IPS-NIHi7 (cell line): Measurements from ENCODE around the gene TNRC18.
A peak's percentile ranks its signal among the peaks of the same experiment; 100 is the strongest.

Experiments
- DNase-seq: peaks from one replicate; pipeline ENCODE4 v3.0.0; 2012; ENCODE audit warnings: mixed read lengths; ENCODE audit errors: extremely low spot score

The TNRC18 gene

GRCh38 chr7:5450549-5451327 is 27.1 kb upstream of the TNRC18 start:
- peak; percentile 83 for DNase-seq

DNA sequence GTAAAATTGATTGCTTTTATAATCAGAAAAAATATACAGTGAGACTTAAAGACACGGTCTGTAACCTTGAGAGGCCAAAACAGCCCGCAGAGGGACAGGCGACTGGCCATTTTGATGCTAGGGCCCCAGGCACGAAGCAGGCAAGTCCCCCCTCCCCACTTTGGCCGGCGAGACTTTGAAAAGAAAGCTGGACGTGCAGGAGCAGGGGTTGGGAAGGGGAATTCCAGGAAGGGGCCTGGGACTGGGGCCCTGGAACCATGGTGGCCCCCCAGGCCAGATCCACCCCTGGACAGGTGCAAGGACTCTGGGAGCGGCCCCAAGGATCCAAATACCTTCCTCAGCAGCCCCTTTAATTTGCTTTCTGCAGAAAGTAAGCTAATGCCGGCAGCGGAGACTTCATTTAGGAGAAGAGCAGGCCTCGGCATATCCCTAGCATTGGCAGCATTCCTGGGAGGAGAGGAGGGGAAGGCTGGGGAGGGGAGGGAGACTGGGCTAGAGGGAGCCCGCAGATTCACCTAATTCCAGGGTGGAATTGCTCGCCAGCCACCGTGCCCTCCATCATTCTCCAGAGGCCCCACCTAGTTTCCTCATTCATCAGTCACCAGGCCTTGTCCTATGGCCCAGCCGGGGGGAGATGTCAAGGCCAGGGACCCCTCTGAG is 24.9 kb upstream of the TNRC18 start:
- DNase-seq = peak; percentile 59

GRCh38 chr7:5445981-5446594 is 22.5 kb upstream of the TNRC18 start:
- DNase-seq = no peak

DNA sequence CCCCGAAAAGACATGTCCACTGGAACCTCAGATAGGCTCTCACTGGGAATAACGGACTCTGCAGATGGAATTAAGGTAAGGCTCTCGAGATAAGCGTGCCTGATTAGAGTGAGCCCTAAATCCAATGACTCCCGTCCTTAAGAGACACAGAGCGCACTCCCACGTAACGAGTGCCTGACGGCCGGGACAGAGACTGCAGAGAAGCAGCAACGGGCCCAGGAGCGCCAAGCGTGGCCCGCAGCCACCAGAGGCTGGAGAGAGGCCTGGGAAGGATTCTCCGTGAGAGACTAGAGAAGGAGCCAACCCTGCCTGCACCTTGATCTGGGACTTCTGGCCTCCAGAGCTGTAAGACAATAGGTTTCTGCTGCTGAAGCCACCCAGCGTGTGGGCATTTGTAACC is 20.0 kb upstream of the TNRC18 start:
- DNase-seq = no peak

DNA sequence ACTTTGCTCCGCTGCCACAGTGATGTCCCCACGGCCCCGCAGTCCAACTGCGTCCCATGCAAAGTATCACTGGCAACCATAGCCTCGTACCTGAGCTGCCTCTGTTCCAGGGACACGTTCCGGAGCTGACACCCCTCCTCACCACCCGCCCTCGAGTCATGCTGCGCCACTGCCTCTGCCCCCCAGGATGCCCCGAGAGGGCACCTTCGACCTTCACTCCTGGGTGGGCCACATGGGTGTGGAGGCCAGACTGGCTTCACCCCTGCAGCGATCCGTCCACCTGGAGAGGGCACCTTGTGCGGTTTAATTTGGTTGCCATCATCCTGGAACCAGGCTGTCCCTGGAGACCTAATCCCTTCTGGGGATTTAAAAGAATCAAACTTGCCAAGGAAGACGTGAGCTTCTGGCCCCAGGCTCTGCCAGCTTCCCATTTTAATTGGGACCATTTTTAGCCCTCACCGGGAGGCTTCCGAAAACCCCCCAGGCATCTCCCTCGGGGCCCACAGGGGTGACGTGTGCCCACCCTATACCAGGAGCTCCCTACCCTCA is 19.2 kb upstream of the TNRC18 start:
- DNase-seq = no peak

DNA sequence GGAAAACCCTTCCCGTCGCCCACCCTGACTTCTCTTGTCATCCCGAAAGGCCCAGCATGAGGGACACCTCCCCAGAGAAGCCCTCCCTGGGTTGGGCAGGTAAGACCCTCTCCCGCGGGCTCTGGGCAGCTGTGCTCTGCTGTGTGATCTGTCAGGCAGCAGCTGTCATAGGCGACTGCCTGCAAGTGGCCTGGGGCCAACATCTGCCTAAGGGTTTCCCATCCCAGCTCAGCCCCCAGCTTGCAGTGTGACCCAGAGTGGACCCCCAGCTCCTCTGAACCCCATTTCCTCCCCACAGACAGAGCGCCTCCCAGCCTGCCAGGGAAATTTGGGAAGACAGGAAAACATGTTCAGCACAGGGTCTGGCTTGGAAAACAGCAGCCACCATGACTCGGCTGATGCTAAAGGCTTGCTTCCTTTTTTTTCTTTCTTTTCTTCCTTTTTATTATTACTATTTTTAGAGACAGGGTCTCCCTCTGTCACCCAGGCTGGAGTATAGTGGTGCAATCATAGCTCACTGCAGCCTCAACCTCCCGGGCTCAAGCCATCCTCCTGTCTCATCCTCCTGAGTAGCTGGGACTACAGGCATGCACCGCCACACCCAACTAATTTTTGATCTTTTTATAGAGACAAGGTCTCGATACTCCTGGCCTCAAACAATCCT is 18.3 kb upstream of the TNRC18 start:
- DNase-seq = no peak

DNA sequence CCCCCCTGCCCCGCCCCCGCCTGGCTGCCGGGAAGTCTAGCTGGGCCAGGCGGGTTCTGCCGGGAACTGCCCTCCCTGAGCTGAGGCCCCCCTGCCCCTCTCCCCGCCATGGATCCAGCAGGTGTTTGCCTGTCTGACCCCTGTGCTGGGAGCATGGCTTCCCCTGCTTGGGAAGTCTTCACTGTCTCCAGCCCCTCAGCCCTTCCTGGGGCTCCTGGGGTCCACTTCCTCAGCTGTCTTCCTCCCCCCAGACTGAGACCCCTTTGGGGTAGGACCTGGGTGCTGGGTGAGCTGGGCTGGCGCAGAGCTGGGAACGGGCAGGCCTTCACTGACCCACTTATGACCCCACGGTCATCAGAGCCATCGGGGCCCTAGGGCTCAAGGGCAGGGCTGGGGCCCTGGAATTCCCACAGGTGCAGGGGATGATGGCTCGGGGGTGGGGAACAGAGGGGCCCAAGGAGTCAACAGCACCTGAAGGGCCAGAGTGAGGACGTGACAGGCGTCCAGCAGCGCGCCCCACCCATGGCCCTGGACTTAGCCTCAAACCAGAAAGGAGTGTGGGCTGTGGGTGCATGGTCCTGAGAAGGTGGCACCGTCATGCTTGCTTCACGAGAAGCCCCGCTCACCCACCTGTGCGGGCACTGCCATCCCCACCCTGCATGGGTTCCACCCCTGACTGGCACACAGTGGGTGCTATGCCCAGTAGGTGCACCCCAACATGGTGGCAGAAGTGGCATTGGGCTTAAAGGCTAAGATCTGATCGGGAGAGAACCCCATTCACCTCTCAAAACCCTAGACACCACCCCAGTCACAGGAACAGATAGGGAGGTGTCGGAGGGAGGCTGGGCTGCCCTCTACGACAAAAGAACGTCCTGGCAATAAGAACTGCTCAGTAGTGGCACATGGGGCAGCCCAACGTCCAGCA is 16.2 kb upstream of the TNRC18 start:
- no peak for DNase-seq

DNA sequence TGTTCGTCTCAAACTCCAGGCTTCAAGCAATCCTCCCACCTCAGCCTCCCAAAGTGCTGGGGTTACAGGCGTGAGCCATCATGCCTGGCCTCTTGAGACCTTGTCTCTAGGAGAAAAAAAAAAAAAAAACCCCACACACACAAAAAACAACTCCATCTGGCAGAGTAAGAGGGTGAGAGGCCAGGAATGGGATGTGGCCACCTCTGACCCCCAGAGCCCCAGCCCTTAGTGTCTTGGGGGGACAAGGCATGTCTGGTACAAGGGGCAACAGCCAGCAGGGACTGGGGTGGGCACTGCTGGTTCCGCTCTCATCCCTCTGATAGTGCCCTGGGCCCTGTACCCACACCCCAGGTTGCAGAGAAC is 15.6 kb upstream of the TNRC18 start:
- DNase-seq = no peak

- no peak for DNase-seq
Measured at GRCh38 chr7:5437987-5438386, 14.4 kb upstream of the TNRC18 start.

DNA sequence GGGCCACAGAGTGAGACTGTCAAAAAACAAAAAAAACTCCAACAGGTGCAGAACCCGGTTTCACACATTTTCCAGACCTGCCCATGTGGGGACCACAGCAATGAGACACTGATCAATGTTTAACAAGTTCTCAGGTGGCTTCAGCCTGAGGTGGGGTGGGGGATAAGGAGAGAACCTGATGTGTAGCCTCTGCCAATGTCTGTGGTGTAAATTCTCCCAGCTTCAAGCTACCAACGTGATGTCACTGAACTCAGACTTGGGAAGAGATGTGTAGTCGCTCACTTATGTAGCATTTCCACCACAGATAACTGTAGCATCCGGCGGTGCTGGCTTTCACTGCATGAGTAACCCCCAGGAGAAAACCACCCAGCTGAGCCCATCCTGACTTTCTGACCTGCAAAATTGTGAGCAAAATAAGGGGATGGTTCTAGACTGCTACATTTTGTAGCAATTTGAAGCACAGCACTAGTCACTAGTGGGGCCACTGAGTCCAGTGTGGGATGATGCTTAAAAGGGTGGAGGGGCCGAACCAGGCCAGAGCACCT is 13.8 kb upstream of the TNRC18 start:
- DNase-seq = no peak

DNA sequence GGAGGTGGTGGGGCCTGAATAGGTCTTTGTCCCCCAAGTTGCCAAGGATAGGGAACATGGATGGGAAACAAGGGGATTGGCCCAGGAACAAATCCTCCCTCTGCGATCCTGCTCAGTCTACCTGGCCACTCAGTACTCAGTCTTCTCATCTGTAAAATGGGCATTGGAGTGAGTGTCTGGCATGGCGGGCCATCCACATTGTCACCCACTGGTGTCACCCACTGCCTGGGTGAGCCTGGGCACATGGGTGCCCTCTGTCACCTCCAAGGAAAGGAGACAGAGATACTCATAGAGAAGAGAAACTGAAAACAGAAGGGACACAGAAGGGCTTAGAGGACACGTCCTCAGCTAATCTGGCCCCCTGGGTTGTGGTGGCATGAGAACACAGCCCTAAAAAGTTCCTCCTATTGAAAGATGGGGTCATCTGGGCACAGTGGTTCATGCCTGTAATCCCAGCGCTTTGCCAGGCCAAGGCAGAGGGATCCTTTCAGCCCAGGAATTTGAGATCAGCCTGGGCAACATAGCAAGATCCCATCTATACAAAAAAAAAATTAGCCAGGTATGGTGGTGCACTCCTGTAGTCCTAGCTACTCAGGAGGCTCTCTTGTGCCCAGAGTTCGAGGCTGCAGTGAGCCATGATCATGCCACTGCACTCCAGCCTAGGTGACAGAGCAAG is 12.5 kb upstream of the TNRC18 start:
- no peak for DNase-seq

DNA sequence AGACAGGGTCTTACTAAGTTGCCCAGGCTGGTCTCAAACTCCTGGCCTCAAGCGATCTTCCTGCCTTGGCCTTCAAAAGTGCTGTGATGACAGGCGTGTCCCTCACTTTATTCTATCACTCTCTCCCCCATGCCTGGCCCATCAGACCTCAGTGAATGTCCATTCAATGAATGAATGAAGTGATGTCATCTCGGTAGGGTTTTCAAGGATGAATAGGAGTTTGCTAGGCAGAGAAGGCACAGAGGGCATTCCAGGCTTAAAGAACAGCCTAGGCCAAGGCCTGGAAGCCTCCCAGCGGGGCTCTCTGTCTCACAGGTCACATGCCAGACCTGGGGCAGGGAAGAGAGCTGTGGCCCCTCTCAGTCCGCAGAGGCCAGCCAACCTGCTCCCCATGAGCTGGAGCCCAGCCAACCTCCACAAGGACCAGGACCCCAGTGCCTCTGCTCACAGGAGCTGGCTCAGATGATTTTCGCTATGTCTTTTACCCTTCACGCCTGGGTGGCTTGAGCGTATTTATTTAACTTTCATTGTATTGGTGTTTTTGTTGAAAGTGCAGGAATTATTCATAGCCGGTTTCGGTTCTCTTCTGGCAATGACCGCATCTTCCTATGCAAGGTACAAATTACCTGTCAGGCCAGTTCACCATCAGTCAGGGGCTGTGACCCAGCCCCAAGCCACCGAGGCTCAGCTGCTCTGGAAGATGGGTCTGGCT is 11.8 kb upstream of the TNRC18 start:
- DNase-seq = no peak

DNA sequence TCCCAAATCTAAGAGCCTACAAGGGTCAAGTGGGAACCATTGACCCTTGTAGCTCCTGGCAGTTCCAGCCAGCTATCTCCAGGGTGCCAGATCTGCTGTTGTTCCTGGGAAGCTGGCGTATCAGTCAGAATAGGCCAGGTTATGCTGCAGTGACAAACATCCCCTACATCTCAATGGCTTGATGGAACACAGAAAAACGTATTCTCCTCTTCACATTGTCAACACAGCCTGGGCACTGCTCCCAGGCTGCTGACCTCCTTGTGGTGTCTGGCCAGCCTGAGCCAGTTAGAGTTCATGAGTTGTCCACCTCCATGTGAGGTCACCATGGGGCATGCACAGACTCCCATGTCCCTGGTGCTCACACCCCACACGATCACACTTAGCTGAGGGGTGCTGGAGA is 9.5 kb upstream of the TNRC18 start:
- no peak for DNase-seq

GRCh38 chr7:5432691-5433090 is 9.1 kb upstream of the TNRC18 start:
- DNase-seq = no peak

GRCh38 chr7:5431560-5432015 is 8.0 kb upstream of the TNRC18 start:
- no peak for DNase-seq

DNA sequence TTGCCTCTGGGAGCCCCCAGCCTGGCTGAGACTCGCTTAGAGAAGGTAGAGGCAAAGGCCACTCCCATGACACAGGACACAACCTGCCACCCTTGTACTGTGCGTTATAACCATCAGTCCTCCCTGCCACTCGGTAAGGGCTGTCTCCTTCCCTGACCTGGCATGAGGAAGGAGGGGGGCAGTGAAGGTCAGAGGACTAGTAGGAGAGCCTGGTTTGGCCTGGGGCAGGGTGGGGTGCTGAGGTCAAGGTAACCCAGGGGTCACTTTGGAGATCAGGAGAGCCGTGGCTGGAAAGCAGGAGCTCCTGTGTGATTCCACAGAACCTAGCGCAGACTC is 6.9 kb upstream of the TNRC18 start:
- no peak for DNase-seq

DNA sequence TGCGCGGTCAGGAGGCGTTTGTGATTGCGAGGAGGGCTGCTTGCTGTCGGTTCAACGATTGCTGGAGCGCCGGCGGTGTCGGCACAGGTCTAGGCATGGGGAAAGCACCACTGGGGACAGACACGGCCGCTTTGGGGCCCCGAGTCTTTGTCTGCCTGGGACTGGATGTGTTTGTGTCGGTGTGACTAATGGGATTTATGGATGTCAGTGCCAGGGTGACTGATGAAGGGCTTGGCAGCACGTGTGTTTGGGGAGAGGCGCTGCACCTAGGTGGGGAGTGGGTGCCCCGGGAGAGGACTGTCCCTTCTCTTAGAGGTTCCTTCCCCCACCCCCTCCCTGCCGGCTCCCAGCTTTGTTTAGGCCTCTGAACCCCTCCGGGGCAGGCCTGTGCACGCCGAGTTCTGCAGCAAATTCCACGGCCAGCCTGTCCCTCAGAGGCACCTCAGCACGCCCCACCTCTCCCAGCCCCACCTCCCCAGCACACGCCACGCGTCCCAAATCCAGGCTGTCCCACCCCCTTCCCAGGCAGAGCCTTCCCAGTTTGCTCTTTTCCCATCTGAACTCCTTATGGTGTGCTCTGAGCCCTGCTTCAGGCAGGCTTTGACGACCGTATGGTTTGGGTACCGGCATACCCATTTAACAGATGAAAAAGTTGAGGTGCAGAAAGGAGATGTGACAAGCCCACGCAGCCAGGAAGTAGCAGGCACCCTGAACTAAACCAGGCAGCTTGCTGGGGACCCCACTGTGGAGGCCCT is 6.4 kb upstream of the TNRC18 start:
- DNase-seq = peak; percentile 19

- peak; percentile 60 for DNase-seq
Measured at GRCh38 chr7:5429253-5429856, 5.7 kb upstream of the TNRC18 start.
